GM10266 (cell line): ENCODE data around the gene UNC45A.

Source experiments
- DNase-seq: peaks from one replicate; pipeline ENCODE4 v3.0.0; 2012; ENCODE audit errors: extremely low spot score
- TF ChIP-seq, protein P1 (sequence below): IDR thresholded peaks from 2 replicates; pipeline ENCODE4 v1.5.1; 2012; ENCODE audit warnings: mild to moderate bottlenecking, low read depth; ENCODE audit not compliant: control insufficient read depth, insufficient read depth; ENCODE audit errors: missing control alignments

Gene UNC45A

GRCh38 chr15:90929246-90930019, 5.7 kb upstream of the UNC45A start:
- no peak for DNase-seq
- TF ChIP-seq, protein P1, sequence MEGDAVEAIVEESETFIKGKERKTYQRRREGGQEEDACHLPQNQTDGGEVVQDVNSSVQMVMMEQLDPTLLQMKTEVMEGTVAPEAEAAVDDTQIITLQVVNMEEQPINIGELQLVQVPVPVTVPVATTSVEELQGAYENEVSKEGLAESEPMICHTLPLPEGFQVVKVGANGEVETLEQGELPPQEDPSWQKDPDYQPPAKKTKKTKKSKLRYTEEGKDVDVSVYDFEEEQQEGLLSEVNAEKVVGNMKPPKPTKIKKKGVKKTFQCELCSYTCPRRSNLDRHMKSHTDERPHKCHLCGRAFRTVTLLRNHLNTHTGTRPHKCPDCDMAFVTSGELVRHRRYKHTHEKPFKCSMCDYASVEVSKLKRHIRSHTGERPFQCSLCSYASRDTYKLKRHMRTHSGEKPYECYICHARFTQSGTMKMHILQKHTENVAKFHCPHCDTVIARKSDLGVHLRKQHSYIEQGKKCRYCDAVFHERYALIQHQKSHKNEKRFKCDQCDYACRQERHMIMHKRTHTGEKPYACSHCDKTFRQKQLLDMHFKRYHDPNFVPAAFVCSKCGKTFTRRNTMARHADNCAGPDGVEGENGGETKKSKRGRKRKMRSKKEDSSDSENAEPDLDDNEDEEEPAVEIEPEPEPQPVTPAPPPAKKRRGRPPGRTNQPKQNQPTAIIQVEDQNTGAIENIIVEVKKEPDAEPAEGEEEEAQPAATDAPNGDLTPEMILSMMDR, result no peak

DNA sequence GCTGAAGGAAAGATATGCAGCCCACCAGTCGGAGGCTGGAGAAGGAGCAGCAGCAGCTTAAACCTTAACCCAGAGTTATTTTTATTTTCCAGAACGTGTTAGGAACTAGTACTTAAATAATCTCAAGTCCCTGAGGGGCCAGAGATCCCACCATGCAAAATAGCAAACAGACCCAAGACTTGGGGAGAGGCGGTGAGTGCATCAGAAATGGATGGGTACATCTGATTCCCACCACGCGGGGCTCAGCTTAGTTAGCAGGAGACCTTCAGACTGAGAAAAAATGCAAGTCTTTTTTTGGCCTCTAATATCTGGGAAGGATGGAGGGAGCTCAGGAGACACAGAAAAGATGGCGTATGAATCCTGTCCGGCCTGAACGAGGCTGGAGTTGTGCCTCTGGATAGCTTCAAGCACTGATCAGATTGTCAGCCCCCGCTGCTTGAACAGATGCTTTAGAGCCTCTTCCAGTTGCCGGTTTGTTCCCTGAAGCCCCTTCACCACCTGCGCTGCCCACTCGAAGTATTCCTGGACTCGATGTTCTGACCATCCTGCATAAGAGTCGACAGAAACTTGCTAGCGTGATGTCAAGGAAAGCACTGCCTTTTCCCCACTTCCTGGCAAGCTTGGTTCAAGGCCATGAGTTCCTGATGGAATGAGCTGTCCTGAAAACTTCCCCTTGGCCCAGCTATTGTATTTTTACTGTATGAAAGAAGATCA, 4.1 kb upstream of the UNC45A start:
- TF ChIP-seq, protein P1, result no peak
- no peak for DNase-seq

DNA sequence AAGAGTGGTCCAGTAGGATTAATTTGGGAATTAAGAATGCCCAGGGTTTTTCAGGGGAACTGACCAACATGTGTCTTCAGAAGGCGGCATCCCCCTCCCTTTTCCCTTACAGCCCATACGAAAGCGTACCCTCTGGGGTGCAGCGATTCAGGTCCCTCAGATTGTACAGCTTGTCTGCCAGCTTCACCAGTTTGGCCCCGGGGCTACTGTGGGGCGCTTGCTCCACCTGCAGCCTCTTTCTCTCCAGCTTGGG, 3.6 kb upstream of the UNC45A start:
- TF ChIP-seq, protein P1, result no peak
- no peak for DNase-seq

GRCh38 chr15:90931828-90932659, 3.0 kb upstream of the UNC45A start, which contains the start of gene HDDC3:
Gene HDDC3, minus strand, starts transcription at chr15:90932549. Its CDS starts 9 bp downstream, at chr15:90932540.
- TF ChIP-seq, protein P1, result peak; percentile 99
- DNase-seq, result peak; percentile 89

GRCh38 chr15:90932660-90932991, 2.5 kb upstream of the UNC45A start:
- TF ChIP-seq, protein P1, result no peak
- DNase-seq, result no peak

DNA sequence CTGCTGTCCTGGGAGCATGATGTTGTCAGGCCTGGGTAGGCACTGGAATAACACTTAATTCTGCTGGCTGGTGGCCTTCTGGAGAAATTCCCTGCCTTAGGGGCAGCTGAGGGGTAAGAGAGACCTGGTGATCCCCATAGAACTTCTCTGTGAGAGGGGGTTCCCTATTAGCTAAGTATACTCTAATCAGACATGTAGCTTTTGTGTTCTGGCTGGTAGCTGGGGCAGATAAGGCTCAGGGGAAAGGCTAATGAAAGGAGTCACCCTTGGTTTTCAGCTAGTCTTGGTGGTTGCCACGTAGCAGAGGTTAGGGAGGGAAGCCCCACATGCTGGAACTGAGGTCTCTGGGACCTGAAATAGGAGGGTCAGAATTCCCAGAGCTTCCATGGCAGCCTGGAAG, 1.8 kb upstream of the UNC45A start:
- no peak for DNase-seq
- TF ChIP-seq, protein P1, result no peak
